Measurements from ENCODE around the gene C6orf62.
A peak's percentile ranks its signal among the peaks of the same experiment; 100 is the strongest.
"Not testable (repeated sequence)": the region's sequence is repeated elsewhere in the genome, so short reads cannot be mapped to it uniquely, and the experiment has no call there.

C6orf62 gene

GRCh38 chr6:24666097-24666640, 52.8 kb downstream of the C6orf62 start:
- peak; percentile 40 for DNase-seq

- no peak for DNase-seq
Observed at GRCh38 chr6:24664046-24664987, 54.6 kb downstream of the C6orf62 start.

GRCh38 chr6:24663189-24663588, 55.8 kb downstream of the C6orf62 start:
- no peak for DNase-seq

DNA sequence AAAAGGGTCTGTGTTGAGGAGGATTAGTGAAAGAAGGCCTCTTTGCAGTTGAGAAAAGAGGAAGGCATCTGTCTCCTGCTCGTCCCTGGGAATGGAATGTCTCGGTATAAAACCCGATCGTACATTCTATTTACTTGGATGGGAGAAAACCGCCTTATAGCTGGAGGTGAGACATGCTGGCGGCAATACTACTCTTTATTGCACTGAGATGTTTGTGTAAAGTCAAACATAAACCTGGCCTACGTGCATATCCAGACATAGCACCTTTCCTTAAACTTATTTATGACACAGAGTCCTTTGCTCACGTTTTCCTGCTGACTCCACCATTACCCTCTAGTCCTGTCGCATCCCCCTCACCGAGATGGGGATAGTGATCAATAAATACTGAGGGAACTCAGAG, 56.7 kb downstream of the C6orf62 start:
- no peak for DNase-seq

- not testable (repeated sequence) for DNase-seq
Observed at GRCh38 chr6:24661759-24662158, 57.2 kb downstream of the C6orf62 start.

DNA sequence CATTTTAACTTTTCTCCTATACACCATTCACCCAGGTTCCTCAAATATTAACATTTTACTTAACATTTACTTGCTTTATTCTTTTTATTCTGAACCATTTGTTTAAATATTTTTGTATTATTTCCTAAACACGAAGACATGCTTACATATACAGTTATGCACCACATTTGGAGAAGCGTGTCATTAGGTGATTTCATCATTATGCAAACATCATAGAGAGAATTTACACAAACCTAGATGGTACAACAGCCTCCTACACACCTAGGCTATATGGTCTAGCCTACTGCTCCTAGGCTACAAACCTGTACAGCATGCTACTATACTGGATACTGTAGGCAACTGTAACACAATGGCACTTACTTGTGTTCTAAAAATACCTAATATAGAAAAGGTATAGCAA, 58.8 kb downstream of the C6orf62 start:
- no peak for DNase-seq

DNA sequence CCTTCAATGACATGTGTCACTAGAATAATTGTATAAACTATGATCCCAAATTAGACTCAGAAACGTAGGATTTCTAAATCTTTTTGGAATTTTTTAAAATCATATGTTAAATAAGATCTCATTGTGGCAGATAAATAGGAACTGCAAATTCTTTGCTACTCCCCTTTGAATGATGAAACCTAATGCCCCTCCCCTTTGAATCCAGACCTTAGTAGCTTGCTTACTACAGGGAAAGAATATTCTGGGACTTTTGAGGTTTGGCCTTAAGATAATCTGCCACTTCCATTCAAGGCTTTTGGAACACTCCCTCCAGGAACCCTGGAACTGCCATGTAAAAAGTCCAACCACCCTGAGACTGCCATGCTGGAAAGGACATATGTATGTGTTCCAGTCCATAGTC, 59.4 kb downstream of the C6orf62 start:
- no peak for DNase-seq

GRCh38 chr6:24658573-24659560, 60.1 kb downstream of the C6orf62 start:
- peak; percentile 20 for DNase-seq

DNA sequence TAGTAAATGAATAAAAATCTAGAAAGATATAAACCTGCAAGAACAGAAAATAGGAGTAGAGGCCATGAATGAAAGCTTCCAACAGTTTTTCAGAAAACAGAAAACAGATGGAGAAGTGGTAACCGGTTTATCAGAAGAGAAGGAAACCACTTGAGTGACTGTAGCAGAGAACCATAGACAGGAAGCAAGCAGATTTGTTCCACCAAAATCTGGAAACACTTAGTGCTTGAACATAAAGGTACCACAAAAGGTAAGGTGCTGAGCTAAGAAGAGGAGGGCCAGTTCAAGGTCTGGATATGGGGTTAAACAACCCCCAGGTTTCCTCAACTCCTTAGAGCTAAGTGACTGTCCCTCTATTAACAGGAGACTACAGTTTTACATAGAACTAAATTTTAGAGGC, 63.7 kb downstream of the C6orf62 start:
- DNase-seq: no peak

All from EL (cell line).